B cell (primary cell): ENCODE measurements around the gene UNC13A. TPM values are rescaled to one million over a fixed set of nuclear protein-coding genes. Genes with fewer than 3 reads are reported as not detected.
A peak's percentile ranks its signal among the peaks of the same experiment; 100 is the strongest.

Source experiments
- ATAC-seq: fragments of 200-7000 bp; cut with Tn5 transposase; one replicate; pipeline ENCODE4 v1.10.0; 2021; ENCODE audit warnings: low read depth, mild to moderate bottlenecking, moderate number of reproducible peaks, moderate library complexity
- CTCF ChIA-PET: fragments of 350-600 bp; sonication (Branson Sonifier 250); formaldehyde crosslinking; loops from one replicate; lab custom pipeline; 2021; ENCODE audit warnings: antibody characterized with exemption, inconsistent platforms; lab: Charles Lee
- POLR2A ChIA-PET: fragments of 350-600 bp; sonication (Branson Sonifier 250); formaldehyde crosslinking; loops from one replicate; lab custom pipeline; 2021; ENCODE audit warnings: antibody characterized with exemption; lab: Charles Lee
- DNase-seq: peaks from one replicate; pipeline ENCODE4 v3.0.0; 2013
- H2AFZ ChIP-seq: 2 replicates; pipeline ENCODE4 v1.6.1; 2012; ENCODE audit warnings: mild to moderate bottlenecking, low read depth, low read length; ENCODE audit not compliant: insufficient read depth, poor library complexity, severe bottlenecking
- H3K27ac ChIP-seq, 2 donors: 1 replicate in 1 of 2; 2 replicates in 1 of 2; pipeline ENCODE4 v1.5.1; 2012 to 2013; ENCODE audit warnings: low read length in 2 of 2, mild to moderate bottlenecking in 2 of 2, moderate library complexity in 1 of 2
- H3K27me3 ChIP-seq, 4 experiments: fragments of 200-600 bp in 1 of 4; sonication (generic) in 1 of 4; replicated peaks in 1 of 4; 1 replicate in 2 of 4; 2 replicates in 2 of 4; pipeline versions ENCODE4 v1.6.1 to v1.7.0; 2013 to 2016; ENCODE audit warnings: low read length in 3 of 4, mild to moderate bottlenecking in 2 of 4, mixed read lengths in 1 of 4, moderate library complexity in 1 of 4; ENCODE audit not compliant: insufficient read depth in 4 of 4, control insufficient read depth in 3 of 4; ENCODE audit errors: control extremely low read depth in 1 of 4
- H3K36me3 ChIP-seq, 2 experiments: replicated peaks in 1 of 2; 1 replicate in 1 of 2; 2 replicates in 1 of 2; pipeline versions ENCODE4 v1.6.1 to v1.7.1; 2013; ENCODE audit warnings: low read length in 1 of 2; ENCODE audit not compliant: insufficient read depth in 2 of 2, control insufficient read depth in 1 of 2; ENCODE audit errors: control extremely low read depth in 1 of 2, extremely low read depth in 1 of 2
- H3K4me1 ChIP-seq, 2 donors: fragments of 200-600 bp in 1 of 2; sonication (generic) in 1 of 2; 1 replicate in 1 of 2; 2 replicates in 1 of 2; pipeline versions ENCODE4 v1.5.1 to v1.6.1; 2013 to 2017; ENCODE audit warnings: low read length in 2 of 2; ENCODE audit not compliant: control insufficient read depth in 2 of 2, insufficient read depth in 2 of 2
- H3K4me2 ChIP-seq: replicated peaks from 2 replicates; pipeline ENCODE3; 2012; ENCODE audit warnings: mild to moderate bottlenecking, low read depth, low read length; ENCODE audit not compliant: poor library complexity, severe bottlenecking
- H3K4me3 ChIP-seq, 5 experiments: fragments of 200-600 bp in 1 of 5; sonication (generic) in 1 of 5; 1 replicate in 3 of 5; 2 replicates in 2 of 5; pipeline versions ENCODE4 v1.5.1 to v1.7.0; 2011 to 2016; ENCODE audit warnings: low read length in 4 of 5, mild to moderate bottlenecking in 4 of 5, low read depth in 2 of 5, control low read depth in 1 of 5, moderate library complexity in 1 of 5; ENCODE audit not compliant: insufficient read depth in 1 of 5; ENCODE audit errors: control extremely low read depth in 1 of 5, extremely low read depth in 1 of 5
- H3K79me2 ChIP-seq: fragments of 200-600 bp; sonication (generic); one replicate; pipeline ENCODE4 v1.6.0; 2016; ENCODE audit warnings: low read length; ENCODE audit not compliant: control insufficient read depth, insufficient read depth
- H3K9ac ChIP-seq: fragments of 200-600 bp; sonication (generic); 2 replicates; pipeline ENCODE4 v1.6.1; 2017; ENCODE audit warnings: mild to moderate bottlenecking, low read length, moderate library complexity
- H3K9me3 ChIP-seq, 3 donors: one replicate each; pipeline versions ENCODE4 v1.6.1 to v1.7.1; 2013; ENCODE audit warnings: low read length in 2 of 3; ENCODE audit not compliant: control insufficient read depth in 2 of 3, insufficient read depth in 1 of 3; ENCODE audit errors: control extremely low read depth in 1 of 3
- H4K20me1 ChIP-seq: 2 replicates; pipeline ENCODE4 v1.6.0; 2012; ENCODE audit warnings: mild to moderate bottlenecking, low read length; ENCODE audit not compliant: insufficient read depth, control insufficient read depth, poor library complexity, severe bottlenecking
- H3K27ac Mint-ChIP-seq: one replicate; pipeline ENCODE4 v1.8.0; 2021; ENCODE audit warnings: mixed read lengths
- H3K27me3 Mint-ChIP-seq: one replicate; pipeline ENCODE4 v1.8.0; 2021; ENCODE audit warnings: mixed read lengths
- H3K4me1 Mint-ChIP-seq: one replicate; pipeline ENCODE4 v1.8.0; 2021; ENCODE audit warnings: mixed read lengths
- H3K4me3 Mint-ChIP-seq: one replicate; pipeline ENCODE4 v1.8.0; 2021; ENCODE audit warnings: mixed read lengths
- H3K9me3 Mint-ChIP-seq: one replicate; pipeline ENCODE4 v1.8.0; 2022; ENCODE audit warnings: mixed read lengths; ENCODE audit not compliant: insufficient read depth
- CTCF ChIP-seq: fragments of 200-600 bp; IDR thresholded peaks from one replicate; pipeline ENCODE4 v1.8.0; 2022; ENCODE audit warnings: antibody characterized with exemption, mild to moderate bottlenecking
- EZH2 ChIP-seq: IDR thresholded peaks from 2 replicates; pipeline ENCODE4 v1.6.1; 2012; ENCODE audit warnings: borderline replicate concordance, low read depth, mild to moderate bottlenecking, moderate library complexity, low read length; ENCODE audit not compliant: insufficient read depth, poor library complexity, severe bottlenecking
- WGBS: methylation state at CpG from one replicate; pipeline ENCODE4 v1.1.5; 2013; ENCODE audit warnings: missing lambda C conversion rate; ENCODE audit not compliant: insufficient coverage; 5-methylcytosine and 5-hydroxymethylcytosine counted together
- intact Hi-C: fragments of 100-400 bp; cut with micrococcal nuclease; formaldehyde crosslinking; loops from one replicate; pipeline ENCODE4 v1.10.0; 2022
- polyA plus RNA-seq: library from polyadenylated mRNA; depleted of rRNA; stranded (reverse); fragments of >200 nt; gene quantifications from 2 replicates; pipeline ENCODE4 v1.2.3, GENCODE V29; 2012
- total RNA-seq, 2 donors: library from RNA; stranded (reverse); fragments of 120-200 nt in 1 of 2; gene quantifications; 1 replicate in 1 of 2; 2 replicates in 1 of 2; pipeline versions ENCODE4 v1.2.3 to v1.2.4, GENCODE V29; 2013 to 2022

The UNC13A gene
- total and polyA plus RNA-seq, 2 donors (not counting 1 experiment from before 2014, with no cell fraction given) = 0.10 TPM; not detected in 1

- Histone ChIP-seq H3K9ac (no peak overlapping the region), H3K27me3 (peaks cover 0 to 37% (median 10%) of the 10 kb centered on the region in 4 experiments), H3K4me1 (peaks cover 11 to 12% of the 10 kb centered on the region in 2 donors), H3K36me3 (no peaks in the 10 kb centered on the region), H3K79me2 (no peaks in the 10 kb centered on the region), H3K4me2 (no peak overlapping the region), H2AFZ (no peak overlapping the region), H4K20me1 (no peaks in the 10 kb centered on the region), H3K27ac (no peak overlapping the region), H3K9me3 (peaks cover 0 to 14% (median 0%) of the 10 kb centered on the region in 3 donors), H3K4me3 (no peak overlapping the region)
- no peak overlapping the region for H3K4me3 Mint-ChIP-seq
- H3K27ac Mint-ChIP-seq = peak overlapping the region; percentile 12
- intact Hi-C loops = loop anchor here (10.0 kb wide), 1 partner anchor 152 kb away; the partner anchor contains the start of gene FCHO1
- CTCF ChIA-PET = interaction anchor here (1.1 kb wide), 1 partner anchor 13 kb away, joined by 3 read pairs; no protein-coding TSS in a partner anchor
- DNase-seq (no peak), ATAC-seq (no peak)
- 49% methylated on average over 5 of the region's 7 CpGs for WGBS
- POLR2A ChIA-PET = interaction anchor here (0.5 kb wide), 1 partner anchor 65 kb away, joined by 3 read pairs; no protein-coding TSS in a partner anchor
- H3K4me1 Mint-ChIP-seq = peaks cover 22% of the 10 kb centered on the region
- no peak for TF ChIP-seq EZH2
- no peak for TF ChIP-seq CTCF
- peaks cover 39% of the 10 kb centered on the region for H3K27me3 Mint-ChIP-seq
- no peaks in the 10 kb centered on the region for H3K9me3 Mint-ChIP-seq
Observed at GRCh38 chr19:17602872-17603510, 85.2 kb downstream of the UNC13A start.

- ATAC-seq = no peak
- H3K9me3 ChIP-seq = peaks cover 0 to 14% (median 0%) of the 10 kb centered on the region in 3 donors
- intact Hi-C loops = loop anchor here (10.0 kb wide), 1 partner anchor 153 kb away; the partner anchor contains the start of gene FCHO1
- no peak for TF ChIP-seq CTCF
- TF ChIP-seq EZH2 = no peak
- peaks cover 20% of the 10 kb centered on the region for H3K4me1 Mint-ChIP-seq
- H3K27ac ChIP-seq = no peak overlapping the region
- H3K9me3 Mint-ChIP-seq = no peaks in the 10 kb centered on the region
- H3K4me1 ChIP-seq = peaks cover 11 to 12% of the 10 kb centered on the region in 2 donors
- peaks cover 39% of the 10 kb centered on the region for H3K27me3 Mint-ChIP-seq
- H3K27ac Mint-ChIP-seq = peak overlapping the region; percentile 56
- H2AFZ ChIP-seq = no peak overlapping the region
- no peak overlapping the region for H3K4me3 ChIP-seq
- no peak for DNase-seq
- no peaks in the 10 kb centered on the region for H3K79me2 ChIP-seq
- no peaks in the 10 kb centered on the region for H3K36me3 ChIP-seq
- no peaks in the 10 kb centered on the region for H4K20me1 ChIP-seq
- ChIA-PET POLR2A (no interaction called here), CTCF (interaction anchor here (1.1 kb wide), 1 partner anchor 14 kb away, joined by 3 read pairs; no protein-coding TSS in a partner anchor)
- 75% methylated on average over 8 of the region's 8 CpGs for WGBS
- no peak overlapping the region for H3K4me3 Mint-ChIP-seq
- no peak overlapping the region for H3K9ac ChIP-seq
- no peak overlapping the region for H3K4me2 ChIP-seq
- H3K27me3 ChIP-seq = peaks cover 0 to 37% (median 10%) of the 10 kb centered on the region in 4 experiments
Observed at GRCh38 chr19:17602217-17602616, 85.9 kb downstream of the UNC13A start.
